Fibroblast of peridontal ligament (primary cell): ENCODE results near the gene CPS1.

ENCODE experiments used
- DNase-seq: peaks from one replicate; pipeline ENCODE4 v3.0.0-alpha.2; 2010; ENCODE audit errors: extremely low read depth

CPS1 gene

GRCh38 chr2:210681491-210681890 is 125.1 kb downstream of the CPS1 start:
- no peak for DNase-seq

GRCh38 chr2:210686401-210686800 is 130.0 kb downstream of the CPS1 start:
- DNase-seq: no peak

GRCh38 chr2:210687786-210688470 is 131.5 kb downstream of the CPS1 start:
- no peak for DNase-seq

- no peak for DNase-seq
Measured at GRCh38 chr2:210707900-210708299, 151.5 kb downstream of the CPS1 start.

- DNase-seq: no peak
Measured at GRCh38 chr2:210713122-210713521, 156.7 kb downstream of the CPS1 start.

- DNase-seq: no peak
Measured at GRCh38 chr2:210715560-210716082, 159.2 kb downstream of the CPS1 start.

- no peak for DNase-seq
Measured at GRCh38 chr2:210718503-210718902, 162.1 kb downstream of the CPS1 start.

GRCh38 chr2:210722092-210722491 is 165.7 kb downstream of the CPS1 start:
- no peak for DNase-seq

- DNase-seq: no peak
Measured at GRCh38 chr2:210727549-210727948, 171.2 kb downstream of the CPS1 start.
